GM08714 (cell line): Measurements from ENCODE around the gene PAX3.

Experiments used
- H3K4me3 ChIP-seq: fragments of 200-500 bp; sonication (Bioruptor generic); 2 replicates; pipeline ENCODE4 v1.5.1; 2014; ENCODE audit warnings: mild to moderate bottlenecking, low read length, inconsistent platforms
- ZNF274 ChIP-seq: IDR thresholded peaks from 2 replicates; pipeline ENCODE4 v1.6.1; 2012; ENCODE audit warnings: mild to moderate bottlenecking, low read depth, low read length

PAX3 gene

DNA sequence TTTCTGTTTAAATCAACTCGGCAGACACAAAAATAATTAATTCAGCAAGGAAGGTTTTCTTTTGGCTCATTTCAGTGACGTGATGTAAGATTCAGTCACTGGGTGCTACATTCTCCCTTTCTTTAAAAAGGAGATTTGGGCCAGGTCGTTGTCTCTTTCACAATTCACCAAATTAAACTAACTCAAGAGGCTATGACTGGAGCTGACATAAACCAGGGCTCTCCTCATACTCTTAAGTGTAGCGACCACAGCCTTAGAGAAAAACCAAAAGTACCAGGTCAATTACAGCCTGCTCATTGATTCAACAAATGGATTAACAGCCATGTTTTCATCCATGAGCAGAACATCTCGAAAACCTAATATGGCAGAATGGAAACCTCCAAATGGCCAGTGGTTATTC lies 85.7 kb downstream of the PAX3 start:
- no peak overlapping the region for H3K4me3 ChIP-seq
- no peak for TF ChIP-seq ZNF274

DNA sequence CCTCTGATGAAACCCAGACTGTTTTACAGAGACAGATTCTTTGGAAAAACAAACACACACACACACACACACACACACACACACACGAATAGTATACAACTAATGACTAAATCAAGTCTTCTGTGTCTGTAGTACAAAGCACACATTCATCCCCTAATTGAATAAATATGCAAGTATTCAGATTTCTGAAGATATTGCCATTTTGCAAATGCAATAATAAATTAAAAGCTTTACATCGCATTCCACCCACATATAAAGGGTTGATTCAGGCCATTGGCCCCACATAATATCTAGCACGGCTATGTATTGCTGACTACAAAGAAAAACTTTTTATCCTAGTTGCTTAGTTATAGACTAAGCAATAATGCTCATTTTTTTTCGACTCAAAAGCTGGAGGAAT lies 86.2 kb downstream of the PAX3 start:
- TF ChIP-seq ZNF274, result no peak
- H3K4me3 ChIP-seq, result no peak overlapping the region

DNA sequence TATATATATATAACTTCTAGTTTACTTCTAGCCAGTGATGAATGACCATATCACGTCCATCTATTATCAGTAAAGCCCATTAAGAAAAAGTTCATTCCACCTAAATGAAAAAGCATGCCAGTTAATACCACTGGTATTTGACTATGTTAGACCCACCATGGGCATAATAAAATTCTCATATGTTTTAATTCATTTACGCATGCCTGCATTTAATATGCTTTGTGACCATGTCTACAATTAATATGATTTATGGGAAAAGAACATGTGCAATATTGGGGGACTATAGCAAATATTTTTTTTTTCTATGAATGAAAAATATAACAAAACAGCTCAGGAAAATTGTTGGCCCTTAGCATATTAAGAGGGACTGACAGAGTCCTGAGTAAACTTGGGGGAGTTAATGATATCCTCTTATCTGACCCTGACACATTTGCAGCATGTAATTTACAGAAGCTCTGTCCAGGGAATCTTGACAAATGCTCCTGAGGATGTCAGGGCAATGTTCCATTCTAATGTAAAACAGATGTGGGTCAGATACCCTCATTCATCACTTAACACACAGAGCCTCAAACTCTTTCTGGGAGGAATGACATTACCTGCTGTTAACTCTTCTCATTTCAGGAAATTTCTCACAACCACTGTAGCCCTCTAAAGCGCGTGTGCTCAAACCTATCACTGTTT lies 90.6 kb downstream of the PAX3 start:
- no peak for TF ChIP-seq ZNF274
- no peak overlapping the region for H3K4me3 ChIP-seq

- no peak overlapping the region for H3K4me3 ChIP-seq
- no peak for TF ChIP-seq ZNF274
Measured at GRCh38 chr2:222205136-222205535, 93.7 kb downstream of the PAX3 start.

DNA sequence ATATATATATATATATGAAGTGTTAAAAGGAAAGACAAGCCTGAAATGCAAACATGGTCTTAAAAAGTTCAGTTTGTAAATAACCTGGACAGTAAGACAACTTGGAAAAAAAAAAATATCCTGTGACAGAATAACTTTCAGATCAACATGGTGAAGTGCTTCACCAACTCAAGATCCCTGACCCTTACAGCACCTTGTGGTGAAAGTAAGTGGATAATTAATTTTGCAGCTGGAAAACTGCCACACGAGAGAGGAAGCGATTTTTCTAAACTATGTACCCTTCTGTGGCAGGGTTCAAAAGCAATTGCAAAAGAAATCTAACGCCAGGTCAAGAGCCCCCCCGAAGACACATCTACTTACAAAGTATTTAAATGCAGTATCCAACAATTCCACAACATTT lies 95.8 kb downstream of the PAX3 start:
- no peak overlapping the region for H3K4me3 ChIP-seq
- TF ChIP-seq ZNF274, result no peak

DNA sequence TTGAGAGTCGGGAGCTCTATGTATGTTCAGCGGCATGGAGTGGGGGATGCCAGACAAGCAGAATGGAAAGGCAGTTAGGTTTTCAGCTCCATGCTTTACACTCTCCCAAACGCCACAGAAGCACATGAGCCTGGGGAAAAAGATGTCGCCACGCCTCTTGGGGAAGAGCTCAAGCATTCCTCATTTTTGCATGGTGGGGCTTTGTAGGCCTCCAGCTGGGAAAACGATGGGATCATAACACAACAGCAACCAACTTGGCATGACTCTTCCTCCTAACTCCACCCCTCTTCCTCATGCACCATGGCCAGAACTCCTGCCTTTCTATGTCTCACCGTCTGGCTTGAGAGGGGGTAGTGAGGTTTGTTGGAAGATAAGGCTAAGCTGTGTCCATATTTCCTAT lies 102.6 kb downstream of the PAX3 start:
- no peak overlapping the region for H3K4me3 ChIP-seq
- TF ChIP-seq ZNF274, result no peak

GRCh38 chr2:222194669-222195068 lies 104.1 kb downstream of the PAX3 start:
- TF ChIP-seq ZNF274, result no peak

DNA sequence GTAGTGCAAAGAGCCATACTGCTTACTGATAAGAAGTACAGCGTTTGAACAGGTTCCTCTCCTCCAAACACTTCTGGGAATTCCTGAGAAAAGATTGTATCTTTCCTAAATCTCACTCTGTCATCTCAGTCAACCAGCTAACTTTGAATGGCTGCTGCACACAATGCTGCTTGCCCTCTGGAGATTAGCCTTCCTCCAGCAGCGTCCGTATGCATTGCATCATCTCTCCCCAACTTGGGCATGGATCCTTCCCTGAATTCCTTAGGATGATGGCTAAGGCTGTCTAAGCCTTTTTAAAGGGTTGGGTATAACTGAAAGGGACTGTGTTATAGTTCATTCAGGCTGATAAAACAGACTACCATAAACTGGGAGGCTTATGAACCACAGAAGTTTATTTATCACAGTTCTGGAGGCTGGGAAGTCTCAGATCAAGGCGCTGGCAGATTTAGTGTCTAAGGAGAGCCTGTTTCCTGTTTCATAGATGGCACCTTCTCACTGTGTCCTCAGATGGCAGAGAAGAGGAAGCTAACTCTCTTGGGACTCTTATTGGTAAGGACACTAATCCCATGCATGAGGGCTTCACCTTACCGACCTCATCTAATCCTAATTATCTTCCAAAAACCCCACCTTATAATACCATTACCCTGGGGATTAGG lies 105.3 kb downstream of the PAX3 start:
- no peak overlapping the region for H3K4me3 ChIP-seq
- TF ChIP-seq ZNF274, result no peak

More at GRCh38 chr2:222194669-222195068, 104.1 kb downstream of the PAX3 start:
- H3K4me3 ChIP-seq, result no peak overlapping the region

- TF ChIP-seq ZNF274, result no peak
Measured at GRCh38 chr2:222180619-222181018, 118.2 kb downstream of the PAX3 start.

GRCh38 chr2:222179592-222179991 lies 119.2 kb downstream of the PAX3 start:
- TF ChIP-seq ZNF274, result no peak
- no peak overlapping the region for H3K4me3 ChIP-seq

More at GRCh38 chr2:222180619-222181018, 118.2 kb downstream of the PAX3 start:
- no peak overlapping the region for H3K4me3 ChIP-seq

- TF ChIP-seq ZNF274, result no peak
- H3K4me3 ChIP-seq, result no peak overlapping the region
Measured at GRCh38 chr2:222178450-222178849, 120.3 kb downstream of the PAX3 start.

DNA sequence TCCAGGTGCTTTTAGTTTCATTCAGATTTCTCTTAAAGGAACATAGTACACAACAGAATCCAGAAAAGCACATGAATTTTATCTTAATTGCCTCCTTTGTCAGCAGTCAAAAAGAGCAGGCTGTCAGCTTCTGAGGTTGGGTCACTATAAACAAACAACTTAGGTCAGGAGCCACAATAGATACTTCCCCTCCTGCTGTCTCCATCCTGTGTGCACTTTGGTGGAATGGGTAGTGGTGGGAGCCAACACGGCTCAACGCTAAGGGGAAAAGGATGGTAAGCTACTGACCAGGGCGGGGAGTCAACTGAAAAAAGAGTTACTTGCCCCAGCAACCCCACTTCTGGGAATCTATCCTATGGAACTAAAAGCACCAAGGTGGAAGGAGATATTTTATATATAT lies 121.9 kb downstream of the PAX3 start:
- no peak overlapping the region for H3K4me3 ChIP-seq
- no peak for TF ChIP-seq ZNF274

DNA sequence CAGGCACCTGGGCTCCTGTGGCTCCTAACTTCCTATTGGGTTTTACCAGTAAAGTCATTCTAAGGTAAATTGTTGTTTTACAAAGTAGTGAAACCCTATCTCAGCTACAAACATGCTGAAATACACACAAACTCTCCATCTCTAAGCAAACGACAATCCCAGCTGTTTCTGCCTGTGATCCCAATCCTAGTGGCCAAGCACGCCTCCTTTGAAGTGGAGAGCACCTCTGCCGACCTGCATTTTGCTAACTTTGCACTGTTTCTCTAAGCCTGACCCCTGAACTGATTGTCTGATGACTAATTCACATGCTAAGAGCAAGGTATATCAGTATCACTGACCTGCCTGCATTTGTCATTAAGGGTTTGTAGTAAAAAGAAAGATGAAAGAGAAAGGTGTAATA lies 124.3 kb downstream of the PAX3 start:
- no peak for TF ChIP-seq ZNF274
- H3K4me3 ChIP-seq, result no peak overlapping the region

GRCh38 chr2:222169346-222169745 lies 129.5 kb downstream of the PAX3 start:
- no peak overlapping the region for H3K4me3 ChIP-seq
- TF ChIP-seq ZNF274, result no peak

DNA sequence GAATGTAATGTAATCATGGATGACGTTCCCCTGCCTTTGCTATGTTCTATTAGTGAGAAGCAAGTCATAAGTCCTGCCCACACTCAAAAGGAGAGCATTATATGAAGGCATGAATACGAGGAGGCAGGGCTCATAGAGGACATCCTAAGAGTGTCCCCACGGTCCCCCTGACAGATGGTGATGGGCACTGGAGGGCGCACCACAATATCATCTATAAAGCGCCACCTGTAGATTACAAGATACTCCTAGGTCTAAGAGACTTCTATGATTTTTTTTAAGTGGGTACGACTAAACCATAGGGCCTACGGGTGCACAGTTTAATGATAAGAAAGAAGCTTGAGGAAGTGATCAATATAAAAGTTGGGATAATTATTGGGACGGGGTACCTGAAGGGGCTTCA lies 131.0 kb downstream of the PAX3 start:
- TF ChIP-seq ZNF274, result no peak
- no peak overlapping the region for H3K4me3 ChIP-seq
